ENCODE measurements around the gene DNAJC17. TPM values are rescaled to one million over a fixed set of nuclear protein-coding genes. Genes with fewer than 3 reads are reported as not detected.

DNAJC17 gene
- total RNA-seq, 1 experiment from 2014 or later, result 53.3 TPM

- peak; percentile 75 for DNase-seq
- peak; percentile 7 for ATAC-seq
- intact Hi-C loops (cut with micrococcal nuclease), result no loop called here
- Histone ChIP-seq H3K4me1 (ENCODE audit: insufficient read depth, low read length) (peaks cover 33% of the 10 kb centered on the region), H3K27me3 (ENCODE audit: low read length) (no peaks in the 10 kb centered on the region), H3K9me2 (replicated peaks; ENCODE audit: low read length) (no peaks in the 10 kb centered on the region), H3K27ac (ENCODE audit: low read length) (peak overlapping the region; percentile 26), H3K4me3 (ENCODE audit: low read length) (peak overlapping the region; percentile 63), H3K9me3 (ENCODE audit: low read length) (no peaks in the 10 kb centered on the region), H2AFZ (ENCODE audit: low read length) (peak overlapping the region; percentile 91), H3K4me2 (ENCODE audit: low read length) (peak overlapping the region; percentile 88), H3F3A (ENCODE audit: low read length, unreplicated experiment) (no peaks in the 10 kb centered on the region), H4K20me1 (ENCODE audit: low read length) (no peaks in the 10 kb centered on the region), H3K79me2 (ENCODE audit: low read length) (no peaks in the 10 kb centered on the region), H3K9ac (ENCODE audit: low read length) (peak overlapping the region; percentile 48), H3K36me3 (ENCODE audit: low read depth, low read length) (no peaks in the 10 kb centered on the region)
- POLR2A ChIA-PET (ENCODE audit: unreplicated experiment), result no interaction called here
- no peak for TF ChIP-seq EZH2 (IDR thresholded peaks at IDR 0.05; ENCODE audit: low read length, unreplicated experiment)
- BruUV-seq (replicated peaks), result TSS peak; percentile 16
- CTCF ChIA-PET, result interaction anchor here (0.6 to 1.9 kb wide), 5 partner anchors 14 to 1542 kb away, joined by 4 to 11 read pairs (median 5); no protein-coding TSS in a partner anchor
Measured at GRCh38 chr15:40762919-40763800, 44.1 kb downstream of the DNAJC17 start.

- ChIA-PET POLR2A (ENCODE audit: unreplicated experiment) (interaction anchor here (0.5 kb wide), 1 partner anchor 170 kb away, joined by 5 read pairs; no protein-coding TSS in a partner anchor), CTCF (no interaction called here)
- no peaks in the 10 kb centered on the region for H3K36me3 ChIP-seq (ENCODE audit: low read depth, low read length)
- TF ChIP-seq, protein P1, sequence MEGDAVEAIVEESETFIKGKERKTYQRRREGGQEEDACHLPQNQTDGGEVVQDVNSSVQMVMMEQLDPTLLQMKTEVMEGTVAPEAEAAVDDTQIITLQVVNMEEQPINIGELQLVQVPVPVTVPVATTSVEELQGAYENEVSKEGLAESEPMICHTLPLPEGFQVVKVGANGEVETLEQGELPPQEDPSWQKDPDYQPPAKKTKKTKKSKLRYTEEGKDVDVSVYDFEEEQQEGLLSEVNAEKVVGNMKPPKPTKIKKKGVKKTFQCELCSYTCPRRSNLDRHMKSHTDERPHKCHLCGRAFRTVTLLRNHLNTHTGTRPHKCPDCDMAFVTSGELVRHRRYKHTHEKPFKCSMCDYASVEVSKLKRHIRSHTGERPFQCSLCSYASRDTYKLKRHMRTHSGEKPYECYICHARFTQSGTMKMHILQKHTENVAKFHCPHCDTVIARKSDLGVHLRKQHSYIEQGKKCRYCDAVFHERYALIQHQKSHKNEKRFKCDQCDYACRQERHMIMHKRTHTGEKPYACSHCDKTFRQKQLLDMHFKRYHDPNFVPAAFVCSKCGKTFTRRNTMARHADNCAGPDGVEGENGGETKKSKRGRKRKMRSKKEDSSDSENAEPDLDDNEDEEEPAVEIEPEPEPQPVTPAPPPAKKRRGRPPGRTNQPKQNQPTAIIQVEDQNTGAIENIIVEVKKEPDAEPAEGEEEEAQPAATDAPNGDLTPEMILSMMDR (conservative IDR thresholded peaks at IDR 0.05; ENCODE audit: low read depth, low read length), result no peak
- TF ChIP-seq EZH2 (IDR thresholded peaks at IDR 0.05; ENCODE audit: low read length, unreplicated experiment), result no peak
- TF ChIP-seq EZH2phosphoT487 (IDR thresholded peaks at IDR 0.05; ENCODE audit: borderline replicate concordance, low read length), result no peak
- ATAC-seq (no peak), DNase-seq (no peak)
- intact Hi-C loops (cut with micrococcal nuclease), result no loop called here
- H3K27ac ChIP-seq (ENCODE audit: low read length), result no peak overlapping the region
- peaks cover under 1% of the 10 kb centered on the region for H3K79me2 ChIP-seq (ENCODE audit: low read length)
- no peaks in the 10 kb centered on the region for H4K20me1 ChIP-seq (ENCODE audit: low read length)
- no peak overlapping the region for H2AFZ ChIP-seq (ENCODE audit: low read length)
- no peaks in the 10 kb centered on the region for H3K9me3 ChIP-seq (ENCODE audit: low read length)
- no peaks in the 10 kb centered on the region for H3K9me2 ChIP-seq (replicated peaks; ENCODE audit: low read length)
- no peak overlapping the region for H3K4me3 ChIP-seq (ENCODE audit: low read length)
- BruUV-seq (replicated peaks), result no TSS peak
- H3K27me3 ChIP-seq (ENCODE audit: low read length), result no peaks in the 10 kb centered on the region
- peaks cover 21% of the 10 kb centered on the region for H3K4me1 ChIP-seq (ENCODE audit: insufficient read depth, low read length)
- H3K4me2 ChIP-seq (ENCODE audit: low read length), result no peak overlapping the region
- H3F3A ChIP-seq (ENCODE audit: low read length, unreplicated experiment), result no peaks in the 10 kb centered on the region
- no peak overlapping the region for H3K9ac ChIP-seq (ENCODE audit: low read length)
Measured at GRCh38 chr15:40759961-40760360, 47.3 kb downstream of the DNAJC17 start.

DNA sequence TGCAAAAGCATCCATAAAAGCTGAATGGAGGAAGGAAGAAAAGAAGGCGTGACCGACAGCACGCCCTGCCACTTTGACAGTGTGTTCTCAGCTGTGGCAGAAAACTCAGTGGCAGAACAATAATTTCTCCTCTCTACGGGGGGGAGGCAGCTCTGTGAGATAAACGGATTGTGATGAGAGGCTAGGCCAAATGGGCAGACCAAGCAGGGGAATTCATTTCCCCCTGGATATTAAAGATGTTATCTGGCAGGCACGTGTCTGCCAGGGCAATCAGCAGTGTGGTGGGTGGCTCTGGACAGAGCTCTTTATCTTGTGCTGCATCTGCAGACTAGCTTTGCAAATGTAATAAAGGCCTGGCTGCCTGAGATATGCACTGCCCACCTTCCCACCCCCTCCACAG is 50.3 kb downstream of the DNAJC17 start:
- no peaks in the 10 kb centered on the region for H3F3A ChIP-seq (ENCODE audit: low read length, unreplicated experiment)
- no peaks in the 10 kb centered on the region for H3K27me3 ChIP-seq (ENCODE audit: low read length)
- H2AFZ ChIP-seq (ENCODE audit: low read length), result no peak overlapping the region
- TF ChIP-seq EZH2 (IDR thresholded peaks at IDR 0.05; ENCODE audit: low read length, unreplicated experiment) (no peak), EZH2phosphoT487 (IDR thresholded peaks at IDR 0.05; ENCODE audit: borderline replicate concordance, low read length) (no peak)
- TF ChIP-seq, protein P1 (conservative IDR thresholded peaks at IDR 0.05; ENCODE audit: low read depth, low read length), result no peak
- no peaks in the 10 kb centered on the region; the same call in 1 of the 2 replicates for H3K36me3 ChIP-seq (ENCODE audit: low read depth, low read length)
- no peak for DNase-seq
- H3K4me2 ChIP-seq (ENCODE audit: low read length), result no peak overlapping the region
- no peak for ATAC-seq
- ChIA-PET CTCF (no interaction called here), POLR2A (ENCODE audit: unreplicated experiment) (no interaction called here)
- H3K9me3 ChIP-seq (ENCODE audit: low read length), result no peaks in the 10 kb centered on the region
- no peak overlapping the region for H3K4me3 ChIP-seq (ENCODE audit: low read length)
- H3K9me2 ChIP-seq (replicated peaks; ENCODE audit: low read length), result no peaks in the 10 kb centered on the region
- no peak overlapping the region for H3K9ac ChIP-seq (ENCODE audit: low read length)
- peaks cover 30% of the 10 kb centered on the region for H3K79me2 ChIP-seq (ENCODE audit: low read length)
- H4K20me1 ChIP-seq (ENCODE audit: low read length), result no peaks in the 10 kb centered on the region
- BruUV-seq (replicated peaks), result no TSS peak
- H3K4me1 ChIP-seq (ENCODE audit: insufficient read depth, low read length), result peaks cover 12% of the 10 kb centered on the region
- intact Hi-C loops (cut with micrococcal nuclease), result no loop called here
- H3K27ac ChIP-seq (ENCODE audit: low read length), result no peak overlapping the region

Measured in PC-3 (cell line).